Activated CD4-positive, alpha-beta T cell treated with anti-CD3 and anti-CD28 coated beads, Interleukin-10, Interleukin-2, amounts not matched to agents 100 ng/mL and 50 ng/mL, durations not matched to agents 16 hours and 8 hours (primary cell): ENCODE data around the gene PBX4.

ENCODE experiments used
- DNase-seq: peaks from one replicate; pipeline ENCODE4 v3.0.0-alpha.2; 2020

The PBX4 gene

GRCh38 chr19:19517235-19517619 lies 101.3 kb downstream of the PBX4 start:
- no peak for DNase-seq

- DNase-seq: peak; percentile 95
Measured at GRCh38 chr19:19515642-19516519, 102.6 kb downstream of the PBX4 start, which contains the start of gene NDUFA13. NDUFA13 (plus strand) TSS chr19:19516225; CDS start chr19:19516239, 14 bp downstream.

GRCh38 chr19:19514881-19515641 lies 103.4 kb downstream of the PBX4 start, which contains the start of gene TSSK6:
TSSK6 (minus strand) TSS chr19:19515548; CDS start chr19:19515427, 121 bp downstream.
- no peak for DNase-seq

- no peak for DNase-seq
Measured at GRCh38 chr19:19514215-19514657, 104.3 kb downstream of the PBX4 start.

GRCh38 chr19:19513682-19514081 lies 104.8 kb downstream of the PBX4 start:
- DNase-seq: no peak
